Raji (cell line): ENCODE data around the gene OR10A3.

Experiments
- POLR2A ChIP-seq: IDR thresholded peaks from 2 replicates; pipeline ENCODE4 v1.6.1; 2011; ENCODE audit warnings: low read depth, low read length, control low read depth; ENCODE audit not compliant: insufficient read depth

Gene OR10A3

GRCh38 chr11:7941608-7942007, at the start of gene OR10A3:
OR10A3 (minus strand) TSS chr11:7941708; CDS start chr11:7939520, 2,188 bp downstream.
- TF ChIP-seq POLR2A = no peak

- peak; percentile 66 for TF ChIP-seq POLR2A
These were observed 45.5 kb upstream of the OR10A3 start, which contains the start of gene EIF3F for GRCh38 chr11:7986768-7987559. EIF3F (plus strand) TSS chr11:7987337; CDS start chr11:7987353, 16 bp downstream.

GRCh38 chr11:7983832-7984590, 42.5 kb upstream of the OR10A3 start:
- TF ChIP-seq POLR2A = no peak

DNA sequence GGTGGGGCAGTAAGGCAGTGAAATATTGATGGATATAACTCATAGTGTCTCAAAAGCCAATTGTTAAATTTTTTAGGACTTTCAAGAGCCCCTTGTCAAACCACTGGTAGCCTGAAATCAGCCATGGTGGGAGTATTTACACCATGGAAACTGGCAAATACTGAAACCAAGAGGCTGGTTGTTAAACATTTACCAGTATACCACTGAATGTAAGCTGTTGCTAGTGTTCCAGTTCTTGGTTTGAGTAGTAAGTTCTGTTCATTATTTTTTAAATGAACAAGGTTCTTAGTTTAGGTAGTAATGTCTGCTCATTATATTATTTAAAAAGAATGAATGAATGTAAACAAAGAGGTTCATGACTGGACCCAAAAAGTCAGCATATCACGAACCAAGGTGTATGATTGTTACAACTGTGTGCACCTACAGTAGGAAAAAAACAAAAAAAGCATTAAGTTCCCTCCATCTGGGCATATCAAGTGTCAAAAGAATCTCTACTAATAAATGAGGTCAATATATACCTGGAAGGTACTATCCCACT, 41.1 kb upstream of the OR10A3 start:
- TF ChIP-seq POLR2A = no peak

DNA sequence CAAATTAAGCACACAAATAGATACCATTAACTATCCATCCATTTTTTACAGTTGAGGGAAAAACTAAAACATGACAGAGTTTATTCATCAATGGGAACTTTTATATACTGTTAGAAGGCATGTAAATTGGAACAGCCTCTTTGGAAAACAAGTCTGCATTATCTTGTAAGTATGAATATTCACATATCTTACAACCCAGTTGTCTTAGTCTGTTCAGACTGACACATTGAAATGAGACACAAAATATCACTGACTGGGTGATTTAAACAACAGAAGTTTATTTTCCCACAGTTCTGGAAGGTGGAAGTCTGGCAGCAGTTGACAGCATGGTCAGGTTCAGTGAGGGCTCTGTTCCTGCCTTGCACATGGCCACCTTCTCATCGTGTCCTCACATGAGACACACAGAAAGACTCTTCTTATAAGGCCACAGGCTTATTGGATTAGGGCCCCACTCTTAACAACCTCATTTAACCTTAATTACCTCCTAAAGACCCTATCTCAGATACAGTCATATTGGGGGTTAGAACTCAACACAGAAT, 40.2 kb upstream of the OR10A3 start:
- TF ChIP-seq POLR2A = no peak

- TF ChIP-seq POLR2A = no peak
These were observed 35.9 kb upstream of the OR10A3 start for GRCh38 chr11:7977232-7977917.

DNA sequence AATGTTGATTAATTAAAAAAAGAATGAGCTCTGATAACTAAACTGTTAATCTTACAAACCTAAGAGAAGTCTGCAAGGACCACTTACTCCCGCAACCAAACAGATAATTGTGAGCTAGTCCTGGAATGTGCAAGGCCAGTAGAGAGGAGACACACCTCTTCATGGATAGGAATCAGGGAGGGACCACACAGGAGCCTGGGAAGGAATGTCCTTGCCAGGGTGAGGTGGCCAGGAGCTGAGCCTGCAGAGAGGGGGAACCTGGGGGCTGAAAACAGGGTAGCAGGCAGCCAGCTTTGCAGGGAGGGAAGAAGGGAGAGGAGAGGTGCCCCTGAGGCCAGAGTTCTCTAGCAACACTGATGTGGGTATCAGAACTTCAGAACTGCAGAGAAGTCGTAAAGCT, 33.2 kb upstream of the OR10A3 start:
- TF ChIP-seq POLR2A = no peak

DNA sequence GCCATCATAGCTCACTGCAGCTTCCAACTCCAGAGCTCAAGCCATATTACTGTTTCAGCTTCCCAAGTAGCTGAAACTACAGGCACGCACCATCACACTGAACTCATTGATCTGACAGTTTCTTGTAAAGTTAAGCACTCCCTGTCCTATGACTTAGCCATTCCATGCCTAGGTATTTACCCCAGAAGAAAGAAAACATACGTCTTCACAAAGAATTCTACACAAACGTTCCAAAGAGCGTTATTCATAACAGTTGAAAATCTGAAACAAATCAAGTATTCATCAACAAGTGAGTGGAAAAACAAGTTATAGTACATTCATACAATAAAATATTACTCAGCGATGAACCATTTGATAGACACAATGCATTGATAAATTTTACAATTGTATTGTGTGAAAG, 31.5 kb upstream of the OR10A3 start:
- no peak for TF ChIP-seq POLR2A

GRCh38 chr11:7971846-7972245, 30.3 kb upstream of the OR10A3 start:
- no peak for TF ChIP-seq POLR2A

DNA sequence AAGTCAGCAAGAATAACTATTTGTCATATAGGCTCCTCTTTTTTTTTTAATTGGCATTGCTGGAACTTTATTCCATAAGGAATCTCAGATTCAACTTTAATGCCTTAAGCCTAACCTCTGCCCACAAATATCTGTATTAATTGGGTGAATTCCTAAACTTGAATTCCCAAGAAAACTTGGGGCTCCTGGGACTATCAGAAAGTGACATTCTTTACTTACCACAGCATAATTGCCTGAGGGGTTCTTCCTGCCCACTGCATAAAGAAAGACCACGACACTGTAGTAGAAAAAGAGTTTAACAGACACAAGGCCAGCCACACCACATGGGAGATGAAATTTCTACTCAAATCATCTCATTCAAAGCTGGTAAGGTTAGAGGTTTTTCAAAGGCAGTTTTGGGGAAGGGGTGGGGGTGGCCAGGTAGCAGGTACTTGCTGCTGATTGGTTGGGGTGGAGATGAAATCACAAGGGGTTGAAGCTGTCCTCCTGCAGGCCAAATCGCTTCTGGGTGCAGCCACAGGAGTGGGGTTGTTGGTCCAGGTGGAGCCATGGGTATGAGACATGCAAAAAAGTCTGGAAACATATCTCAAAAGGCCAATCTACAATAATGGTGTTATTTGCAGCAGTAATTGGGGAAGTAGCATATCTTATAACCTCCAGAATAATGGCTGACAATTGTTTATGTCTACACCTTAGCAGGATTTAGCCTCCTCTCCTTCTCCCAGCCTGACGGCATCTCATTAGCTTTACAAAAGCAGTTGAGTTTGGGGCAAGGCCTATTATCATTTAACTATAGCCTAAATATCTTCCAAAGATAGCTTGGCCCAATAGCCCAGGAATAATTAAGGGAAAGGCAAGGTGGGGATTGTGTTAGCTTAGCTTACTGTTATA, 28.5 kb upstream of the OR10A3 start:
- no peak for TF ChIP-seq POLR2A

GRCh38 chr11:7968686-7969085, 27.2 kb upstream of the OR10A3 start:
- TF ChIP-seq POLR2A = no peak

- no peak for TF ChIP-seq POLR2A
These were observed 26.3 kb upstream of the OR10A3 start for GRCh38 chr11:7967826-7968225.

DNA sequence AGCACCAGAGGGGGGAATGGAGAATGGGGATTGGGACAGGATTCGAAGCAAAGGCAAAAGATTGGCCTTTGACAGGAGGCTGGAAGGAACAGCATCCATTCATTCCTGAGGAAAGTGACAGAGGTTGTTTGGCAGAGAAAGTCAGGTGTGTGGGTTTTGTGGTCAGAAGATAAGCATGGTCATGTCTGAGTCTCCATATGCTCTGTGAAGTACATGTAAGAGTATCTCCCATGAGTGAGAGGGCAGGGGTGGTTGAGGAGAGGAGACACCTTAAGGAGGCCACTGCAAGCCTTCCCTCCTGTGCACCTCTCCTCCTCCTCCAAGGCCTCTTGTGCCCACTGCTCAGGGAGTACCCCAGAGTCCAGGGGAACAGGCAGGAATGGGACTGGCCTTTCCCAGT, 25.6 kb upstream of the OR10A3 start:
- TF ChIP-seq POLR2A = no peak

GRCh38 chr11:7965386-7965785, 23.9 kb upstream of the OR10A3 start, which contains the start of gene NLRP10:
NLRP10 (minus strand) TSS chr11:7965447; CDS start chr11:7963495, 1,952 bp downstream.
- TF ChIP-seq POLR2A = no peak
